ENCODE data around the gene INO80B. TPM values are rescaled to one million over a fixed set of nuclear protein-coding genes. Genes with fewer than 3 reads are reported as not detected.
A peak's percentile ranks its signal among the peaks of the same experiment; 100 is the strongest.
"Not testable (repeated sequence)": the region's sequence is repeated elsewhere in the genome, so short reads cannot be mapped to it uniquely, and the experiment has no call there.

The INO80B gene
- polyA plus RNA-seq, 2 donors: 33.4 to 44.9 TPM

DNA sequence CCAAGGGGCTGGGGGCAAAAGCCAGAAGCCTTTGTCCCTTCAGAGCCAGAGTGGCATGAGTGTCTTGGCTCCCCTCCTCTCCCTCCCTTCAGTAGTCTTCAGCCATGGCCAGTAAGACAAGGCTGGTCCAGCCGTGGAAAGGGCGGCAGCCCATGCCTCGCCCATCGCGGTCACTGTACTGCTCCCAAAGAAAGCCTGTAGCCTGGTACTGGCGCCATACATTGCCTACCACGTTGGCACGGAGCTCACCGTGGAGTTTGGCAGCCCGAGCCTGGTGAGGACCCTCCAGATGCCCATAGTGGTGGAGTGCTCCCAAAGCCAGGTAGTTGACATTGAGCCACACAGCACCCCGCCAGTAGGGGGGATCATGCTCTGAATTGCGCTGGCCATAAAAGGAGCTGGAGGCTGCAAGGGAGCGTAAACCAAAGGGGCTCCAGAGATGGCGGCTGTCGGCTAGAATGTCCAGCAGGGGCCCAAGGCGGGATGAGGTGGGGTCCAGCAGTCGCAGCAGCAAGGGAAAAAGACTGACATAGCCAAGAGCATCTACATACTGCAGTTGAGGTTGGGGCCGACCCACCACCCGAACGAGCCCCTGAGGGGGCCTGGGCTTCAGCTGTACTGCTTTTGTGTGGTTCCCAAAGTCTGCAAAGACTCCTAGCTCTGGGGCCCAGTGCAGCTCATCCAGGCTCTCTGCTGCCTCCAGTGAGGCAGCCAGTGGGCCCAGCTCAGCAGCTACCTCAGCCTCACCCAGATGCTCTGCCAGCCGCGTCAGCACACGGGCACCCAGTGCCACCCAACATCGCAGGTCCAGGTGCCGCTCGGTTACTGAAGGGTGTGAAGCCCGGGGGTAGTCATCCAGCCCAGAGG, 6.5 kb downstream of the INO80B start:
- H3K27me3 ChIP-seq (ENCODE audit: control insufficient read depth in 1 of 2, insufficient read depth in 2 of 2, low read length in 2 of 2): no peaks in the 10 kb centered on the region

DNA sequence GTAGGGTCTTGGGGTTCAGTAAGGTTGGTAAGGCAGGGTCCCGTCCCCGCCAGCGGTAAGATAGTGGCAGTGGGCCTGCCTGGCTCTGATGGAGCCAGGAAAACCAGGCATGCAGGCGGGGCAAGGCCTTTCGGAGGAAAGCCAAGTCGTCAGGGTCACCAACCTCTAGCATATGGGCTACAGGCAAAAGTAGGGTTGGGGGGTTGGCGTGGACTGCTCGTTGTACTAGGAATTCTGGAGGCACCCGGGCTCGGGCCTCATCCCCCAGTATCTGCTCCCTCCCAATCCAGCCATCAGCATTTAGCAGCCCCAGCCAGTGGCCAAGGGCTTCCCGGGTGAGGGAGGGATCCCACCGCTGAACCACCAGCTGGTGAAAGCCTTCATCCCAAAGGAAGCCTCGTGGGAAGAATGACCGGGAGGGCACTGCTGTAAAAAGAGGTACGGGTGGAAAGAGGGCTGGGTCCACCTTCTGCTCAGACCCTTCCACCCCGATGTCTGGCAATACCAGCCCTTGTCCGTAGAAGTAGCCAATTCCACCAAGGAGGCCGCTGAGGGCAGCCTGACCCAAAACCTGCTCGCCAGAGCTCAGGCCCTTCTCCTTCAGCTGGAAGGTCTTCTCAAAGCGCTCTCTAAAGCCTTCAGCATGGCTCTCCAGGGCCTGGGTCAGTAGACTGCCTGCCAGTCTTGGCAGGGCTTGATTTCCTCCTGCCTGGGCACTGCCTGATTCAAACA, 7.3 kb downstream of the INO80B start:
- Histone ChIP-seq H3K27ac (ENCODE audit: low read depth in 2 of 2, low read length in 1 of 2) (no peak overlapping the region), H3K4me3 (ENCODE audit: low read depth in 1 of 2, low read length in 2 of 2) (no peak overlapping the region), H3K9me3 (ENCODE audit: control insufficient read depth in 2 of 2, insufficient read depth in 1 of 2, low read depth in 1 of 2, low read length in 1 of 2) (no peaks in the 10 kb centered on the region), H3K4me1 (ENCODE audit: control insufficient read depth in 2 of 2, insufficient read depth in 2 of 2, low read length in 1 of 2) (peaks cover 0 to 4% of the 10 kb centered on the region in 2 donors), H3K36me3 (ENCODE audit: control insufficient read depth in 2 of 2, insufficient read depth in 2 of 2, low read length in 1 of 2) (peaks cover 0 to 16% of the 10 kb centered on the region in 2 donors), H3K27me3 (ENCODE audit: control insufficient read depth in 1 of 2, insufficient read depth in 2 of 2, low read length in 2 of 2) (no peaks in the 10 kb centered on the region)
- 89 to 93% methylated on average over 20 of the region's 20 CpGs for WGBS, 2 donors

More for the DNA sequence above, 6.5 kb downstream of the INO80B start:
- Histone ChIP-seq H3K27ac (ENCODE audit: low read depth in 2 of 2, low read length in 1 of 2) (no peak overlapping the region), H3K4me3 (ENCODE audit: low read depth in 1 of 2, low read length in 2 of 2) (no peak overlapping the region), H3K4me1 (ENCODE audit: control insufficient read depth in 2 of 2, insufficient read depth in 2 of 2, low read length in 1 of 2) (peaks cover 0 to 4% of the 10 kb centered on the region in 2 donors), H3K9me3 (ENCODE audit: control insufficient read depth in 2 of 2, insufficient read depth in 1 of 2, low read depth in 1 of 2, low read length in 1 of 2) (no peaks in the 10 kb centered on the region), H3K36me3 (ENCODE audit: control insufficient read depth in 2 of 2, insufficient read depth in 2 of 2, low read length in 1 of 2) (peaks cover 0 to 16% of the 10 kb centered on the region in 2 donors)
- WGBS, 2 donors: 88 to 89% methylated on average over 27 of the region's 27 CpGs

DNA sequence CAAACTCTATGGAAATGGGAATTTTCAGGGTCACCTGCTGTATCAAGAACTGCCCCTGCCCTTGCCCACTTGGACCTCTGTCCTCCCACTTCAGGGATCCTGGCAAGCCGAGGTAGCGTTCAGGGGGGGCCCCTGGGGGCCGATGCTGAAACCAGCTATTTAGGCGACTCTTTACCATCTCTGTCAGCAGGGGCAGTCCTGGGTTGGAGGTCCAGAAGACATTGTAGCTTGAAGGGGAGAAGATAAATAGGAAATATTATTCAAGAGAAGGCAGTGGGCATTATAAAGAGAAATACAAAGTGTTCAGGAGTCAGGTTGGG, 7.9 kb downstream of the INO80B start:
- Histone ChIP-seq H3K4me3 (ENCODE audit: low read depth in 1 of 2, low read length in 2 of 2) (no peak overlapping the region), H3K9me3 (ENCODE audit: control insufficient read depth in 2 of 2, insufficient read depth in 1 of 2, low read depth in 1 of 2, low read length in 1 of 2) (no peaks in the 10 kb centered on the region), H3K36me3 (ENCODE audit: control insufficient read depth in 2 of 2, insufficient read depth in 2 of 2, low read length in 1 of 2) (peaks cover 0 to 16% of the 10 kb centered on the region in 2 donors), H3K27me3 (ENCODE audit: control insufficient read depth in 1 of 2, insufficient read depth in 2 of 2, low read length in 2 of 2) (no peaks in the 10 kb centered on the region), H3K27ac (ENCODE audit: low read depth in 2 of 2, low read length in 1 of 2) (no peak overlapping the region), H3K4me1 (ENCODE audit: control insufficient read depth in 2 of 2, insufficient read depth in 2 of 2, low read length in 1 of 2) (peaks cover 0 to 4% of the 10 kb centered on the region in 2 donors)
- WGBS, 2 donors: 73 to 85% methylated on average over 4 of the region's 4 CpGs

DNA sequence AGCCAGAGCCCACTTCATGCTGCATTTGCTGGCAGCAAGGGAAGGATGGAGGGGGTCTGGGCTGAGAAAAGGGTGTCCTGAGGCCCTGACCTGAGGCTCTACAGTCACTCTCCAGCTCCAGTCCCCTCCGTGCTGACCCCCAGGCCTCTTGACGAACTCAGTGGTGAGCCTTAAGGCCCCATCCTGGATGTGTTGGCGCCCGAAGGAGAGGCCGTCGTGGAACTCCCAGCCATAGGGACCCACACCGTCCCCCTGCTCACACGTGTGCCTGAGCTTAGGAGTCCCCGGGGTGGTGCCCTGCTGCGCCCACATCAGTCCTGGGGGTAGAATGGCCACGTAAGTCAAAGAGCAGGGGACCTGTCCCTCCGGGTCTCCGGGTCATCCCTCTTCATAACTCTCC, 9.5 kb downstream of the INO80B start:
- Histone ChIP-seq H3K36me3 (ENCODE audit: control insufficient read depth in 2 of 2, insufficient read depth in 2 of 2, low read length in 1 of 2) (peaks cover 0 to 16% of the 10 kb centered on the region in 2 donors), H3K27ac (ENCODE audit: low read depth in 2 of 2, low read length in 1 of 2) (peak overlapping the region in 1 of 2 donors; percentile 91), H3K4me1 (ENCODE audit: control insufficient read depth in 2 of 2, insufficient read depth in 2 of 2, low read length in 1 of 2) (peaks cover 0 to 4% of the 10 kb centered on the region in 2 donors), H3K27me3 (ENCODE audit: control insufficient read depth in 1 of 2, insufficient read depth in 2 of 2, low read length in 2 of 2) (no peaks in the 10 kb centered on the region), H3K4me3 (ENCODE audit: low read depth in 1 of 2, low read length in 2 of 2) (peak overlapping the region; percentile 85 to 91), H3K9me3 (ENCODE audit: control insufficient read depth in 2 of 2, insufficient read depth in 1 of 2, low read depth in 1 of 2, low read length in 1 of 2) (no peaks in the 10 kb centered on the region)
- 3 to 5% methylated on average over 13 of the region's 13 CpGs for WGBS, 2 donors

DNA sequence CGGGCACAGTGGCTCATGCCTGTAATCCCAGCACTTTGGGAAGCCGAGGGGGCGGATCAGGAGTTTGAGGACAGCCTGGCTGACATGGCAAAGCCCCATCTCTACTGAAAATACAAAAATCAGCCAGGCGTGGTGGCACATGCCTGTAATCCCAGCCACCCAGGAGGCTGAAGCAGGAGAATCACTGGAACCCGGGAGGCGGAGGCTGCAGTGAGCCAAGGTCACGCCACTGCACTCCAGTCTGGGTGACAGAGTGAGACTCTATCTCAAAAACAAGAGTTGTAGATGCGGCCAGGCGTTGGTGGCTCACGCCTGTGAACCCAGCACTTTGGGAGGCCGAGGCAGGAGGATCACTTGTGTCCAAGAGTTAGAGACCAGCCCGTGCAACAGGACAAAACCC, 15.9 kb downstream of the INO80B start:
- H3K9me3 ChIP-seq (ENCODE audit: control insufficient read depth in 2 of 2, insufficient read depth in 1 of 2, low read depth in 1 of 2, low read length in 1 of 2); H3K27ac ChIP-seq (ENCODE audit: low read depth in 2 of 2, low read length in 1 of 2); H3K4me1 ChIP-seq (ENCODE audit: control insufficient read depth in 2 of 2, insufficient read depth in 2 of 2, low read length in 1 of 2); H3K27me3 ChIP-seq (ENCODE audit: control insufficient read depth in 1 of 2, insufficient read depth in 2 of 2, low read length in 2 of 2); H3K4me3 ChIP-seq (ENCODE audit: low read depth in 1 of 2, low read length in 2 of 2): not testable (repeated sequence)
- WGBS, 2 donors: 93 to 94% methylated on average over 12 of the region's 12 CpGs
- peaks cover 0 to 14% of the 10 kb centered on the region in 2 donors for H3K36me3 ChIP-seq (ENCODE audit: control insufficient read depth in 2 of 2, insufficient read depth in 2 of 2, low read length in 1 of 2)

DNA sequence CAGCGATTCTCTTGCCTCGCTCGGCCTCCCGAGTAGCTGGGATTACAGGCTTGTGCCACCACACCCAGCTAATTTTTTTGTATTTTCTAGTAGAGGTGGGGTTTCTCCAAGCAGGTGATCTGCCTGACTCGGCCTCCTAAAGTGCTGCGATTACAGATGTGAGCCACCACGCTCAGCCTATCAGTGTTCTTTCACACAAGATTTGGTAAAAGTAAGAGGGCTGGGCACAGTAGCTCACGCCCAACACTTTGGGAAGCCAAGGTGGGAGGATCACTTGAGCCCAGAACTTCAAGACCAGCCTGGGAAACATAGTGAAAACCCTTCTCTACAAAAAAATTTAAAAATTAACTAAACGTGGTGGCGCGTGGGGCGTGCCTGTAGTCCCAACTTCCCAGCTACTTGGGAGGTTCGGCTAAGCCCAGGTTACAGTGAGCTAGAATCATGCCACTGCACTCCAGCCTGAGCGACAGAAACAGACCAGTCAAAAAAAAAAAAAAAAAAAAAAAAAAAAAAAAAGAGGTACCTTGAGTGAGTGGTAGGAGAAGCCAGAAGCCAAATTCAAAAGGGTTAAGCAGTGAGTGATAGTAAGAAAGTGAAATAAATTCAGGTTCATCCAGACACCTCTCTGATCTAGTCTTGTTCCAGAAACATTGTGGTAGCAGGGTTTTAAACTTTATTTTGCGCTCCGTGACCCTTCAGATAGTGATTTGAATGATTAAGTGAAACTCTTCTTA, 16.6 kb downstream of the INO80B start:
- H3K4me3 ChIP-seq (ENCODE audit: low read depth in 1 of 2, low read length in 2 of 2): peak overlapping the region; percentile 77 to 84
- WGBS, 2 donors: 44 to 48% methylated on average over 16 of the region's 16 CpGs
- peak overlapping the region; percentile 95 to 99 for H3K27ac ChIP-seq (ENCODE audit: low read depth in 2 of 2, low read length in 1 of 2)
- H3K4me1 ChIP-seq (ENCODE audit: control insufficient read depth in 2 of 2, insufficient read depth in 2 of 2, low read length in 1 of 2): peaks cover 4 to 5% of the 10 kb centered on the region in 2 donors
- H3K27me3 ChIP-seq (ENCODE audit: control insufficient read depth in 1 of 2, insufficient read depth in 2 of 2, low read length in 2 of 2): no peaks in the 10 kb centered on the region
- H3K36me3 ChIP-seq (ENCODE audit: control insufficient read depth in 2 of 2, insufficient read depth in 2 of 2, low read length in 1 of 2): peaks cover 0 to 14% of the 10 kb centered on the region in 2 donors
- no peaks in the 10 kb centered on the region for H3K9me3 ChIP-seq (ENCODE audit: control insufficient read depth in 2 of 2, insufficient read depth in 1 of 2, low read depth in 1 of 2, low read length in 1 of 2)

DNA sequence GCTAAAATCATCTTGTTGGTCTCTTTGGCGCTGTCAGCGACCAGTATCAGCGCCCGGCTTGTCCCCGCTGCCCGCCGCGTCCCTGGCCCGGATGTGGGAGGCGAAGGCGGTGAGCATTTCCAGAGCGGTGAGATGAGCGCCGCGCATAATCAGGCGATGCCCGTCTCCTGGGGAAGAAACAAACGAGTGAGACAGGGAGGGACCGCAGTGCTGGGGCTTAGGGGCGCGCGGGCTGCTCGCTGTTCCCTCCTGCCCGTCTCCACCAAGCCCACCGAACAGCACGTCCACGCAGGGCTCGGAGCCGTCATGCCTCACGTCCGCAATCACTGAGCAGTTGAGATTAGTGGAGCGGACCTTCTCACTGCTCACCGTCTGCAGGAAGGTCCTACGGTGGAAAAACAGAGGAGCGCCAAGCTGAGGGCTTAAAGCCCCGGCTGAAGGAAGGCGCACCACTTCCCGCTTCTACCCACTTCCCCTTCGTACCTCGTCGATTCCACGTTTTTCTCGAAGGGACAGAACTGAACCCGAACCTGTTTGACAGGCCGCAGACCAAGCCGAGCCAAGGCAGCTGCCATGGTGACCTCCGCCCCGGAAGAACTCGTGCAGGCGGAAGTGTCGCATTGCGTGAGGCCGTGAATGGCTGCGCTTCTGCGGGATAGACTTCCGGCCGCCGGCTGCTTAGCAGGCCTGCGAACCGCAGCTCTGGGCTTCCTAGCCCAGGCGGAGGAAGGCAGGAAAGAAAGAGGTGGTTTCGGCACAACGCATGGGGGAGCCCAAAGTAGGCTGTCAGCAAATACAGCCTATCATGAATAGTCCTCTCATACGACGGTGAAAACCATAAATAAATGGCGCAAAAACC, 17.4 kb downstream of the INO80B start, which contains the start of gene MRPL53:
TSS of gene MRPL53 (minus strand) at position 595 of the 859 bp plus-strand sequence. CDS start at position 575, 20 bp downstream.
- no peaks in the 10 kb centered on the region for H3K9me3 ChIP-seq (ENCODE audit: control insufficient read depth in 2 of 2, insufficient read depth in 1 of 2, low read depth in 1 of 2, low read length in 1 of 2)
- H3K4me3 ChIP-seq (ENCODE audit: low read depth in 1 of 2, low read length in 2 of 2): peak within 1 kb of the TSS; percentile 77 to 84
- H3K27me3 ChIP-seq (ENCODE audit: control insufficient read depth in 1 of 2, insufficient read depth in 2 of 2, low read length in 2 of 2): no peaks in the 10 kb centered on the region
- WGBS, 2 donors: 0 to 1% methylated on average over 66 of the region's 66 CpGs
- peak within 1 kb of the TSS; percentile 95 to 99 for H3K27ac ChIP-seq (ENCODE audit: low read depth in 2 of 2, low read length in 1 of 2)
- H3K4me1 ChIP-seq (ENCODE audit: control insufficient read depth in 2 of 2, insufficient read depth in 2 of 2, low read length in 1 of 2): peaks cover 4 to 5% of the 10 kb centered on the region in 2 donors
- peaks cover 0 to 14% of the 10 kb centered on the region in 2 donors for H3K36me3 ChIP-seq (ENCODE audit: control insufficient read depth in 2 of 2, insufficient read depth in 2 of 2, low read length in 1 of 2)

DNA sequence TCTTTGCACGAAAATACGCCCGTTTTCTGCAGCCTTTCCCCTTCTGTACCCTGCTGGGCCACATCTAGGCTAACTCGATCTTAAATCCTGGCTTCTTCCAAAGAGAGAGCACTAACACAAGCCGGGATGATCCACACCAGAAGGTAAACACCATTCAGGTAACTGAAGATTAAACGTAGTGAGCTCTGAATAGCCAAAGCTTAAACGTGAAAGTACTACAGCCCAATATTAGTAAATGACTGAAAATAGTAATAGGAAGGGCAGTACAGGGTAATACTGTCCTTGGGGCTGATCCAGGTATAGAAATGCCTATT, 18.0 kb downstream of the INO80B start:
- H3K27me3 ChIP-seq (ENCODE audit: control insufficient read depth in 1 of 2, insufficient read depth in 2 of 2, low read length in 2 of 2): no peaks in the 10 kb centered on the region
- WGBS, 2 donors: 4 to 10% methylated on average over 7 of the region's 7 CpGs
- H3K4me3 ChIP-seq (ENCODE audit: low read depth in 1 of 2, low read length in 2 of 2): peak overlapping the region; percentile 77 to 84
- H3K4me1 ChIP-seq (ENCODE audit: control insufficient read depth in 2 of 2, insufficient read depth in 2 of 2, low read length in 1 of 2): peaks cover 4 to 5% of the 10 kb centered on the region in 2 donors
- no peaks in the 10 kb centered on the region for H3K9me3 ChIP-seq (ENCODE audit: control insufficient read depth in 2 of 2, insufficient read depth in 1 of 2, low read depth in 1 of 2, low read length in 1 of 2)
- H3K36me3 ChIP-seq (ENCODE audit: control insufficient read depth in 2 of 2, insufficient read depth in 2 of 2, low read length in 1 of 2): peaks cover 0 to 17% of the 10 kb centered on the region in 2 donors
- peak overlapping the region; percentile 95 to 99 for H3K27ac ChIP-seq (ENCODE audit: low read depth in 2 of 2, low read length in 1 of 2)
